Upper lobe of left lung (tissue), 6 donors: ENCODE data around the gene ACP4. TPM values are rescaled to one million over a fixed set of nuclear protein-coding genes. Genes with fewer than 3 reads are reported as not detected.
"Not testable (repeated sequence)": the region's sequence is repeated elsewhere in the genome, so short reads cannot be mapped to it uniquely, and the experiment has no call there.

Experiments
- ATAC-seq, 2 donors: fragments of 200-7000 bp; cut with Tn5 transposase; one replicate each; pipeline ENCODE4 v1.9.1; 2022; ENCODE audit warnings: mild to moderate bottlenecking in 2 of 2, moderate library complexity in 2 of 2; ENCODE audit not compliant: low FRiP score in 2 of 2
- DNase-seq, 2 donors: peaks; one replicate each; pipeline ENCODE4 v3.0.0-alpha.2; 2019 to 2020
- H3K27ac ChIP-seq, 4 donors: fragments of 200-600 bp; sonication (generic); one replicate each; pipeline ENCODE4 v1.5.1; 2016 to 2019
- H3K27me3 ChIP-seq, 4 donors: fragments of 200-600 bp; sonication (generic); one replicate each; pipeline ENCODE4 v1.5.1; 2017 to 2019
- H3K36me3 ChIP-seq, 4 donors: fragments of 200-600 bp; sonication (generic); one replicate each; pipeline ENCODE4 v1.5.1; 2016 to 2019
- H3K4me1 ChIP-seq, 4 donors: fragments of 200-600 bp; sonication (generic); one replicate each; pipeline ENCODE4 v1.5.1; 2018 to 2019
- H3K4me3 ChIP-seq, 4 donors: fragments of 200-600 bp; sonication (generic); one replicate each; pipeline ENCODE4 v1.5.1; 2017 to 2019; ENCODE audit warnings: mild to moderate bottlenecking in 2 of 4, moderate library complexity in 1 of 4
- H3K9me3 ChIP-seq, 4 donors: fragments of 200-600 bp; sonication (generic); one replicate each; pipeline ENCODE4 v1.5.1; 2018 to 2019
- CTCF ChIP-seq, 6 experiments: fragments of 450-650 bp in 4 of 6; fragments of 200-600 bp in 2 of 6; sonication (generic) in 2 of 6; IDR thresholded peaks; one replicate each; pipeline ENCODE4 v1.5.1; 2016 to 2019; ENCODE audit warnings: antibody characterized with exemption in 6 of 6
- EP300 ChIP-seq, 4 donors: sonication (generic); formaldehyde crosslinking; IDR thresholded peaks; one replicate each; pipeline ENCODE4 v1.5.1; 2017; ENCODE audit warnings: antibody characterized with exemption in 4 of 4, control low read depth in 2 of 4
- POLR2A ChIP-seq, 4 donors: fragments of 450-650 bp; IDR thresholded peaks; one replicate each; pipeline ENCODE4 v1.5.1; 2016 to 2017; ENCODE audit warnings: antibody characterized with exemption in 4 of 4, mild to moderate bottlenecking in 2 of 4
- POLR2AphosphoS5 ChIP-seq, 2 donors: sonication (generic); formaldehyde crosslinking; IDR thresholded peaks; one replicate each; pipeline ENCODE4 v1.5.1; 2017; ENCODE audit warnings: antibody characterized with exemption in 2 of 2
- whole genome bisulfite sequencing, 2 donors: methylation state at CpG; one replicate each; pipeline ENCODE4 v1.1.5; 2017 to 2018; 5-methylcytosine and 5-hydroxymethylcytosine counted together
- total RNA-seq, 6 donors: library from RNA; depleted of rRNA in 4 of 6; stranded (reverse); fragments of >200 nt in 4 of 6; gene quantifications; one replicate each; pipeline versions ENCODE4 v1.1.0 to v1.2.1, GENCODE V29; 2016 to 2021
- donor health status: DM: no; HTN: no; CAD: no; lungs with moderate emphysema.
- donor health status: DM: no; HTN: yes; CAD: no; lungs with severe emphysema.

The ACP4 gene
- total RNA-seq, 6 donors from 2014 or later, result not detected

DNA sequence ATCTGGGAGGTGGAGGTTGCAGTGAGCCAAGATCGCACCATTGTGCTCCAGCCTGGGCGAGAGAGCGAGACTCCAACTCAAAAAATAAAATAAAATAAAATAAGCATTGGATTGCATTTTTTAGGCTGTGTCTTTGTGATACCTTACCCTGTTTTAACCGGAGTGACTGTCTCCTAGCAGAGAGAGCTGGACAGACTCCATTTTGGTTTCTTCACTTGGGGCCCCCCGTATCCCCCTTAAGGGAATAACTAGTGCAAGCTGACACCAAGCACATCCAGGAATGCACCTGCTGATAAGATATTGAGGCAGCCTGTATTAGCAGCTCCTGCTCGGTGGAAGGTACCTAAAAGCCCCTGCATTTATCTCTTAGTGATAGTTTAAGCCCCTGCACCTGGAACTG, 40.7 kb upstream of the ACP4 start:
- ATAC-seq, result no peak
- no peaks in the 10 kb centered on the region for H3K4me1 ChIP-seq
- DNase-seq, result no peak
- H3K9me3 ChIP-seq, result no peaks in the 10 kb centered on the region
- no peaks in the 10 kb centered on the region for H3K36me3 ChIP-seq
- WGBS, 2 donors, result 63 to 69% methylated on average over 6 of the region's 6 CpGs
- H3K27me3 ChIP-seq, result no peaks in the 10 kb centered on the region
- TF ChIP-seq CTCF (IDR thresholded peaks at IDR 0.05) (no peak), EP300 (IDR thresholded peaks at IDR 0.05) (no peak), POLR2AphosphoS5 (IDR thresholded peaks at IDR 0.05) (no peak), POLR2A (IDR thresholded peaks at IDR 0.05) (no peak)
- H3K27ac ChIP-seq, result no peak overlapping the region
- no peak overlapping the region for H3K4me3 ChIP-seq

GRCh38 chr19:50750010-50750409, 40.2 kb upstream of the ACP4 start:
- 48 to 55% methylated on average over 15 of the region's 15 CpGs for WGBS, 2 donors
- Histone ChIP-seq H3K36me3 (no peaks in the 10 kb centered on the region), H3K9me3 (no peaks in the 10 kb centered on the region), H3K4me1 (no peaks in the 10 kb centered on the region), H3K4me3 (no peak overlapping the region), H3K27ac (no peak overlapping the region), H3K27me3 (no peaks in the 10 kb centered on the region)
- DNase-seq, result no peak
- no peak for ATAC-seq
- TF ChIP-seq POLR2AphosphoS5 (IDR thresholded peaks at IDR 0.05) (no peak), EP300 (IDR thresholded peaks at IDR 0.05) (no peak), CTCF (IDR thresholded peaks at IDR 0.05) (no peak), POLR2A (IDR thresholded peaks at IDR 0.05) (no peak)

GRCh38 chr19:50753879-50754278, 36.3 kb upstream of the ACP4 start:
- 80 to 85% methylated on average over 4 of the region's 4 CpGs for WGBS, 2 donors
- no peak for ATAC-seq
- no peak overlapping the region for H3K4me3 ChIP-seq
- no peaks in the 10 kb centered on the region for H3K27me3 ChIP-seq
- no peak overlapping the region for H3K27ac ChIP-seq
- H3K36me3 ChIP-seq, result no peaks in the 10 kb centered on the region
- TF ChIP-seq CTCF (IDR thresholded peaks at IDR 0.05) (no peak), POLR2A (IDR thresholded peaks at IDR 0.05) (no peak), EP300 (IDR thresholded peaks at IDR 0.05) (no peak), POLR2AphosphoS5 (IDR thresholded peaks at IDR 0.05) (no peak)
- no peaks in the 10 kb centered on the region for H3K4me1 ChIP-seq
- H3K9me3 ChIP-seq, result no peaks in the 10 kb centered on the region
- DNase-seq, result no peak

- not testable (repeated sequence) for H3K4me1 ChIP-seq, H3K9me3 ChIP-seq, H3K36me3 ChIP-seq, ATAC-seq, H3K27ac ChIP-seq, DNase-seq, H3K4me3 ChIP-seq, H3K27me3 ChIP-seq
- WGBS, 2 donors, result 62 to 65% methylated on average over 8 of the region's 8 CpGs
Measured at GRCh38 chr19:50756244-50756643, 34.0 kb upstream of the ACP4 start.

GRCh38 chr19:50757624-50758023, 32.6 kb upstream of the ACP4 start:
- 94 to 97% methylated on average over 3 of the region's 3 CpGs for WGBS, 2 donors
- H3K27me3 ChIP-seq, H3K9me3 ChIP-seq, ATAC-seq, DNase-seq, H3K4me3 ChIP-seq, H3K27ac ChIP-seq, H3K4me1 ChIP-seq, H3K36me3 ChIP-seq: not testable (repeated sequence)

DNA sequence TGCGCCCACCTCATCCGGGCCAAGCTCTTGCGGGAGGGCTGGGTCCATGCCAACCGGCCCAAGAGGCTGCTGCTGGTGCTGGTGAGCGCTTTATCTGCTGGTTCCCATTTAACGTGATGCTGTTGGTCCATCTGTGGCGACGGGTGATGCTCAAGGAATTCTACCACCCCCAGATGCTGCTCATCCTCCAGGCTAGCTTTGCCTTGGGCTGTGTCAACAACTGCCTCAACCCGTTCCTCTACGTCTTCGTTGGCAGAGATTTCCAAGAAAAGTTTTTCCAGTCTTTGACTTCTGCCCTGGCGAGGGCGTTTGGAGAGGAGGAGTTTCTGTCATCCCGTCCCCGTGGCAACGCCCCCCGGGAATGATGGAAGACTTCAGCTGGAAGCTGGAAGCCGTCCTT, 31.1 kb upstream of the ACP4 start:
- H3K27ac ChIP-seq, H3K9me3 ChIP-seq, H3K4me3 ChIP-seq, DNase-seq, H3K36me3 ChIP-seq, ATAC-seq, H3K27me3 ChIP-seq, H3K4me1 ChIP-seq: not testable (repeated sequence)
- 52 to 71% methylated on average over 12 to 17 of the region's 18 CpGs for WGBS, 2 donors
